Upper lobe of left lung (tissue), 4 donors: ENCODE measurements around the gene GPR45.

Experiments used
- EP300 ChIP-seq, 4 donors: sonication (generic); formaldehyde crosslinking; IDR thresholded peaks; one replicate each; pipeline ENCODE4 v1.5.1; 2017; ENCODE audit warnings: antibody characterized with exemption in 4 of 4, control low read depth in 2 of 4
- TF ChIP-seq, protein P1 (sequence below), 6 experiments: fragments of 450-650 bp in 4 of 6; fragments of 200-600 bp in 2 of 6; sonication (generic) in 2 of 6; IDR thresholded peaks; one replicate each; pipeline ENCODE4 v1.5.1; 2016 to 2019; ENCODE audit warnings: antibody characterized with exemption in 6 of 6

GRCh38 chr2:105291981-105292380 lies 50.4 kb downstream of the GPR45 start:
- TF ChIP-seq, protein P1, sequence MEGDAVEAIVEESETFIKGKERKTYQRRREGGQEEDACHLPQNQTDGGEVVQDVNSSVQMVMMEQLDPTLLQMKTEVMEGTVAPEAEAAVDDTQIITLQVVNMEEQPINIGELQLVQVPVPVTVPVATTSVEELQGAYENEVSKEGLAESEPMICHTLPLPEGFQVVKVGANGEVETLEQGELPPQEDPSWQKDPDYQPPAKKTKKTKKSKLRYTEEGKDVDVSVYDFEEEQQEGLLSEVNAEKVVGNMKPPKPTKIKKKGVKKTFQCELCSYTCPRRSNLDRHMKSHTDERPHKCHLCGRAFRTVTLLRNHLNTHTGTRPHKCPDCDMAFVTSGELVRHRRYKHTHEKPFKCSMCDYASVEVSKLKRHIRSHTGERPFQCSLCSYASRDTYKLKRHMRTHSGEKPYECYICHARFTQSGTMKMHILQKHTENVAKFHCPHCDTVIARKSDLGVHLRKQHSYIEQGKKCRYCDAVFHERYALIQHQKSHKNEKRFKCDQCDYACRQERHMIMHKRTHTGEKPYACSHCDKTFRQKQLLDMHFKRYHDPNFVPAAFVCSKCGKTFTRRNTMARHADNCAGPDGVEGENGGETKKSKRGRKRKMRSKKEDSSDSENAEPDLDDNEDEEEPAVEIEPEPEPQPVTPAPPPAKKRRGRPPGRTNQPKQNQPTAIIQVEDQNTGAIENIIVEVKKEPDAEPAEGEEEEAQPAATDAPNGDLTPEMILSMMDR (IDR thresholded peaks at IDR 0.05) = no peak
- no peak for TF ChIP-seq EP300 (IDR thresholded peaks at IDR 0.05)
